ENCODE data around the gene GRIK3.

The GRIK3 gene

GRCh38 chr1:36831186-36831810 is 203.0 kb downstream of the GRIK3 start:
- DNase-seq (ENCODE audit: low read depth in 2 of 2): no peak

GRCh38 chr1:36829961-36830360 is 204.4 kb downstream of the GRIK3 start:
- DNase-seq (ENCODE audit: low read depth in 2 of 2): no peak

- DNase-seq (ENCODE audit: low read depth in 2 of 2): no peak
Observed at GRCh38 chr1:36829066-36829465, 205.2 kb downstream of the GRIK3 start.

- no peak for DNase-seq (ENCODE audit: low read depth in 2 of 2)
Observed at GRCh38 chr1:36825226-36825625, 209.1 kb downstream of the GRIK3 start.

- no peak for DNase-seq (ENCODE audit: low read depth in 2 of 2)
Observed at GRCh38 chr1:36824390-36824861, 209.9 kb downstream of the GRIK3 start.

GRCh38 chr1:36822648-36823047 is 211.7 kb downstream of the GRIK3 start:
- no peak for DNase-seq (ENCODE audit: low read depth in 2 of 2)

- DNase-seq (ENCODE audit: low read depth in 2 of 2): no peak
Observed at GRCh38 chr1:36821386-36821785, 212.9 kb downstream of the GRIK3 start.

- no peak for DNase-seq (ENCODE audit: low read depth in 2 of 2)
Observed at GRCh38 chr1:36818771-36819170, 215.5 kb downstream of the GRIK3 start.

GRCh38 chr1:36816348-36816747 is 218.0 kb downstream of the GRIK3 start:
- no peak for DNase-seq (ENCODE audit: low read depth in 2 of 2)

- DNase-seq (ENCODE audit: low read depth in 2 of 2): no peak
Observed at GRCh38 chr1:36814774-36815173, 219.5 kb downstream of the GRIK3 start.

- no peak for DNase-seq (ENCODE audit: low read depth in 2 of 2)
Observed at GRCh38 chr1:36814083-36814482, 220.2 kb downstream of the GRIK3 start.

- DNase-seq (ENCODE audit: low read depth in 2 of 2): no peak
Observed at GRCh38 chr1:36807262-36807661, 227.1 kb downstream of the GRIK3 start.

GRCh38 chr1:36805979-36806640 is 228.2 kb downstream of the GRIK3 start:
- no peak for DNase-seq (ENCODE audit: low read depth in 2 of 2)

GRCh38 chr1:36804669-36805314 is 229.5 kb downstream of the GRIK3 start:
- no peak for DNase-seq (ENCODE audit: low read depth in 2 of 2)

GRCh38 chr1:36803868-36804570 is 230.3 kb downstream of the GRIK3 start:
- DNase-seq (ENCODE audit: low read depth in 2 of 2): no peak

- no peak for DNase-seq (ENCODE audit: low read depth in 2 of 2)
Observed at GRCh38 chr1:36802018-36802417, 232.3 kb downstream of the GRIK3 start.

- no peak for DNase-seq (ENCODE audit: low read depth in 2 of 2)
Observed at GRCh38 chr1:36797761-36798160, 236.6 kb downstream of the GRIK3 start.

- DNase-seq (ENCODE audit: low read depth in 2 of 2): no peak
Observed at GRCh38 chr1:36796733-36797132, 237.6 kb downstream of the GRIK3 start.

- DNase-seq (ENCODE audit: low read depth in 2 of 2): no peak
Observed at GRCh38 chr1:36796106-36796590, 238.2 kb downstream of the GRIK3 start.

GRCh38 chr1:36794460-36794859 is 239.9 kb downstream of the GRIK3 start:
- no peak for DNase-seq (ENCODE audit: low read depth in 2 of 2)

GRCh38 chr1:36793452-36793851 is 240.9 kb downstream of the GRIK3 start:
- DNase-seq (ENCODE audit: low read depth in 2 of 2): no peak

- DNase-seq (ENCODE audit: low read depth in 2 of 2): no peak
Observed at GRCh38 chr1:36792292-36792691, 242.0 kb downstream of the GRIK3 start.
